Measurements from ENCODE around the gene NTM.
"Not testable (repeated sequence)": the region's sequence is repeated elsewhere in the genome, so short reads cannot be mapped to it uniquely, and the experiment has no call there.

The NTM gene

GRCh38 chr11:131424257-131424876, 54.0 kb downstream of the NTM start:
- H3K9ac ChIP-seq (ENCODE audit: low read length); H3K4me1 ChIP-seq (ENCODE audit: insufficient read depth, low read length); H3K27me3 ChIP-seq (ENCODE audit: control insufficient read depth in 1 of 2, insufficient read depth in 2 of 2, low read length in 2 of 2); H3K4me3 ChIP-seq (ENCODE audit: low read depth in 1 of 2, low read length in 2 of 2); H3K9me3 ChIP-seq (ENCODE audit: low read length); H3K27ac ChIP-seq (ENCODE audit: low read depth, low read length); H3K36me3 ChIP-seq (ENCODE audit: insufficient read depth, low read length): not testable (repeated sequence)

- no peaks in the 10 kb centered on the region for H3K4me1 ChIP-seq (ENCODE audit: insufficient read depth, low read length)
- no peaks in the 10 kb centered on the region for H3K27me3 ChIP-seq (ENCODE audit: control insufficient read depth in 1 of 2, insufficient read depth in 2 of 2, low read length in 2 of 2)
- no peak overlapping the region for H3K4me3 ChIP-seq (ENCODE audit: low read depth in 1 of 2, low read length in 2 of 2)
Observed at GRCh38 chr11:131425285-131425684, 54.9 kb downstream of the NTM start.

DNA sequence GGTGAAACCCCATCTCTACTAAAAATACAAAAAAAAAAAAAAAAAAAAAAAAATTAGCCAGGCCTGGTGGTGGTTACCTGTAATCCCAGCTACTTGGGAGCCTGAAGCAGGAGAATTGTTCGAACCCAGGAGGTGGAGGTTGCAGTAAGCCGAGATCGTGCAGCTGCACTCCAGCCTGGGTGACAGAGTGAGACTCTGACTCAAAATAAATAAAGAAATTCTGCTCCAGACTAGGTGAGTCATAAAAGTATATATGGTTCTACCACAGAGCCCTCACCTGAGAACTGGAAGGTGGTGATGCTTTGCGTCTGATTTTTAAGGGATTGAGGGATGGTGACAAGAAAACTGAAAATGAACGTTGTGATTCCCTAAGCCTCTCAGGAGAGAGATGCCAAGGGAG, 58.4 kb downstream of the NTM start:
- Histone ChIP-seq H3K9ac (ENCODE audit: low read length) (no peak overlapping the region), H3K4me1 (ENCODE audit: insufficient read depth, low read length) (no peaks in the 10 kb centered on the region), H3K9me3 (ENCODE audit: low read length) (no peaks in the 10 kb centered on the region), H3K36me3 (ENCODE audit: insufficient read depth, low read length) (no peaks in the 10 kb centered on the region), H3K4me3 (ENCODE audit: low read depth in 1 of 2, low read length in 2 of 2) (no peak overlapping the region), H3K27me3 (ENCODE audit: control insufficient read depth in 1 of 2, insufficient read depth in 2 of 2, low read length in 2 of 2) (no peaks in the 10 kb centered on the region), H3K27ac (ENCODE audit: low read depth, low read length) (no peak overlapping the region)

More at GRCh38 chr11:131425285-131425684, 54.9 kb downstream of the NTM start:
- Histone ChIP-seq H3K9me3 (ENCODE audit: low read length) (no peaks in the 10 kb centered on the region), H3K9ac (ENCODE audit: low read length) (no peak overlapping the region), H3K36me3 (ENCODE audit: insufficient read depth, low read length) (no peaks in the 10 kb centered on the region), H3K27ac (ENCODE audit: low read depth, low read length) (no peak overlapping the region)

DNA sequence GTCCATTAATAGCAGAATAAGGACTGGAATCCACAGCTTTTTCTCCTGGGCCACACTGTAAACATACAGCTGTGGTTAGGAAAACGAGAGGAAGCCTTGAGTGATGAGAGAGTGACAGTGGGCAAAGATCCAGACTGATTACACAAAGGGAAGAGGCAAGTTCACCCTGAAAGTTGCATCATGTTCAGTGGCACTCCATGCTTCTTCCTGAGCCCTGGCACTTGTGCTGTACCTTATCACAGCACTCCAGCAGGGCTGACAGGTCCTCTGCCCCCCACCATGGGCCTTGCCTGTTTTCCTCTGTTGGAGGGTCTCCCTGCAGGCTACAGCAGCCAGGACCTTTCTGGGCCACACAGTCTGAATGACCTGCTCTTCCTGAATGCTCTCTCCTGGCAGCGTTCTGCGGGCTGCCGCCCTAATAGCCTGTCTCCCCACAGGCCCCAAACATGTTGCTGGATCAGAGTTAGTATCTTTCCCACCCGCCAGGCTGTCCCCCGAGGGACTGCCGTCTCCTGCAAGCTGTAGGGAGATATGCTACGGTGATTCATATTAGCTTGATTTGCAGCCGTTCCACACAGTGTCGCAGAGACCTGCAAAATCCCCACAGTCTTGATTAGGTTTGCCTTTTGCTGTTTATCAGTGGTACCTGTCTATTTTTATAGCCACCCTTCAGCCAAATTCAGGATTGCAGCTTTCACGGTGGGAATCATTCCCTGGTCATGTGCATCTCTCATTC, 60.2 kb downstream of the NTM start:
- Histone ChIP-seq H3K27ac (ENCODE audit: low read depth, low read length) (no peak overlapping the region), H3K27me3 (ENCODE audit: control insufficient read depth in 1 of 2, insufficient read depth in 2 of 2, low read length in 2 of 2) (no peaks in the 10 kb centered on the region), H3K4me1 (ENCODE audit: insufficient read depth, low read length) (no peaks in the 10 kb centered on the region), H3K9me3 (ENCODE audit: low read length) (no peaks in the 10 kb centered on the region), H3K4me3 (ENCODE audit: low read depth in 1 of 2, low read length in 2 of 2) (no peak overlapping the region), H3K9ac (ENCODE audit: low read length) (no peak overlapping the region), H3K36me3 (ENCODE audit: insufficient read depth, low read length) (no peaks in the 10 kb centered on the region)

DNA sequence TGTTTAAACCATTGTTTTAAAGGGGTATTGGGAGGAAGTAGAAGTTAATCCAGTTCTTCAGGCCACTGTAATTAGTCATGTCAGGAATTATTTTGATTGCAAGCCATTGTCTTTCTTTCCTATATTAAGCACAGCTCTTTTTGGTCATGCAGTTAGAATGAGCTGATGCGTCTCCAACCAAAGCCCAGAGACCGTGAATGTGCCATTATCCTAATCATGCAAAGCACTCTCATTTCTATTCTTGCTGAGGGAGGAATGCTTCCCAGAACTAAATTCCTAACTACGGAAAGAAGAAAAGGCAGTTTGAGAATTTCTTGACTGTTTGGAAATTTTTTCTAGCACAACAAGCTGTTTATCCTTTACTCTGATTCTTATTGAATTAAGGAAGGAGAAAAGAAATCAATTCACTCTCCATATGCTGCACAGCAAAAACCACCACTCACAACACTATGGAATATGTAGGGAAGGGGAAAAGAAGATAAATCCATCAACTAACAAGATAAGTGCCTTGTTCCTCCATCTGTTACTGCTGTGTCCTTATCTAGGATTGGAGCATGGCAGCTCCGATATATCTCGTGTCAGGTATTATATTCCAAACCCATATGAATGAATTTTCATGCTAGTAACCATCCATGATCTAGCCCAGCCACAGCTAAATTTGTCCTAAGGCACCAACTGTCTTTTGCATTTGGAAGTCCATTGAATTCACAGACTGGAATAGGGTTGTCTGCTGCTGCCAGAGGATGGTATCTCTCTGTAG, 70.8 kb downstream of the NTM start:
- Histone ChIP-seq H3K4me1 (ENCODE audit: insufficient read depth, low read length) (no peaks in the 10 kb centered on the region), H3K4me3 (ENCODE audit: low read depth in 1 of 2, low read length in 2 of 2) (no peak overlapping the region), H3K27ac (ENCODE audit: low read depth, low read length) (no peak overlapping the region), H3K9ac (ENCODE audit: low read length) (no peak overlapping the region), H3K27me3 (ENCODE audit: control insufficient read depth in 1 of 2, insufficient read depth in 2 of 2, low read length in 2 of 2) (no peaks in the 10 kb centered on the region), H3K9me3 (ENCODE audit: low read length) (no peaks in the 10 kb centered on the region), H3K36me3 (ENCODE audit: insufficient read depth, low read length) (no peaks in the 10 kb centered on the region)

- Histone ChIP-seq H3K4me1 (ENCODE audit: insufficient read depth, low read length) (no peaks in the 10 kb centered on the region), H3K4me3 (ENCODE audit: low read depth in 1 of 2, low read length in 2 of 2) (no peak overlapping the region), H3K27ac (ENCODE audit: low read depth, low read length) (no peak overlapping the region), H3K9ac (ENCODE audit: low read length) (no peak overlapping the region), H3K27me3 (ENCODE audit: control insufficient read depth in 1 of 2, insufficient read depth in 2 of 2, low read length in 2 of 2) (no peaks in the 10 kb centered on the region), H3K9me3 (ENCODE audit: low read length) (no peaks in the 10 kb centered on the region), H3K36me3 (ENCODE audit: insufficient read depth, low read length) (no peaks in the 10 kb centered on the region)
Observed at GRCh38 chr11:131446590-131447275, 76.3 kb downstream of the NTM start.

GRCh38 chr11:131447277-131447815, 76.9 kb downstream of the NTM start:
- Histone ChIP-seq H3K4me1 (ENCODE audit: insufficient read depth, low read length) (no peaks in the 10 kb centered on the region), H3K27me3 (ENCODE audit: control insufficient read depth in 1 of 2, insufficient read depth in 2 of 2, low read length in 2 of 2) (no peaks in the 10 kb centered on the region), H3K9me3 (ENCODE audit: low read length) (no peaks in the 10 kb centered on the region), H3K4me3 (ENCODE audit: low read depth in 1 of 2, low read length in 2 of 2) (no peak overlapping the region), H3K27ac (ENCODE audit: low read depth, low read length) (no peak overlapping the region), H3K9ac (ENCODE audit: low read length) (no peak overlapping the region), H3K36me3 (ENCODE audit: insufficient read depth, low read length) (no peaks in the 10 kb centered on the region)

- Histone ChIP-seq H3K4me3 (ENCODE audit: low read depth in 1 of 2, low read length in 2 of 2) (no peak overlapping the region), H3K36me3 (ENCODE audit: insufficient read depth, low read length) (no peaks in the 10 kb centered on the region), H3K9ac (ENCODE audit: low read length) (no peak overlapping the region), H3K4me1 (ENCODE audit: insufficient read depth, low read length) (no peaks in the 10 kb centered on the region), H3K27me3 (ENCODE audit: control insufficient read depth in 1 of 2, insufficient read depth in 2 of 2, low read length in 2 of 2) (no peaks in the 10 kb centered on the region), H3K9me3 (ENCODE audit: low read length) (no peaks in the 10 kb centered on the region), H3K27ac (ENCODE audit: low read depth, low read length) (no peak overlapping the region)
Observed at GRCh38 chr11:131447898-131448297, 77.5 kb downstream of the NTM start.

DNA sequence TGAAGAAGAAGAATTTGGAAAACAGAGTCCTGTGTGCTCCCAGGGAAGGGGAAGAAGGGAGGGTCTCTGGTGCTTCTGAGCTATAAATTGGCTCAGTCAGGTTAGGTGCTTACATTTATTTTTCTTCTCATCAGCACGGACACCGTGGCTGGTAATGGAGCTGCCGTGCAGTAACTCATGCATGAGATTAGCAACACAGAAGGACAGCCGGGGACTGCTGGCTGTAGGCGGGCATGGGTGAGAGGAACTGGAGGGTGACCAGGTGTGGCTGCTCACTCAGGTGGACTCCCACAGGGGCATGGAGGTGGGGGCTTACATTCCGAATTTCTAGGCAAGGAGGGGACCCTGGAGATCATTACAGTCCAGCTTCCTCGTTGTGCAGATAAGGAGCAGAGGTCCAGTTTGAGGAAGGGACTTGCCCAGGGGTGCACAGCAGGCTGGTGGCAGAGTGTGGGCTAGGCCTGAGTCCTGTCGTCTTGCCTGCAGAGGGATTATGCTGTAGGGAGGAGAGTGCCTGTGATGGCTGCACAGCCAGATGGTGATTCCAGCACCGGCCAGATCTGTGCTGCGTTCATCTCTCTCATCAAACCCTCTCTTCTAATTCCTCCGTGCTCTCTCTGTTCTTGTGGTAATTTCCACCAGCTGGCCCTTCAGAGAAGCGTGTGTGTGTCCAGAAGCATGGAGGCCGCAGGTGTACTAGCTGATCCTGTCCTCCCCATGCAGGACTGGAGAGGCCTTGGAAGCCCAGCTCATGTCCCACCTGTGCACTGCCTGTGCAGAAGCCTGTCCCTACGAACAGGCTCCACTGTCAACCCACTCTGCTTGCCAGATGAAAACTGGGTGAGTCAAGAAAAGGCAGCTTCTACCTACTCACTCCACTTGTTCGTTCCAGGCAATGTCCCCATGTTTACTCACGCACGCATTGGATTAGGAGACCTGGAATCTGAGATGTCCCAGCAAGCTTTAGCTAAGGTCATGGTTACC, 78.9 kb downstream of the NTM start:
- no peak overlapping the region for H3K4me3 ChIP-seq (ENCODE audit: low read depth in 1 of 2, low read length in 2 of 2)
- H3K36me3 ChIP-seq (ENCODE audit: insufficient read depth, low read length), result no peaks in the 10 kb centered on the region
- H3K27ac ChIP-seq (ENCODE audit: low read depth, low read length), result no peak overlapping the region
- H3K4me1 ChIP-seq (ENCODE audit: insufficient read depth, low read length), result no peaks in the 10 kb centered on the region
- no peaks in the 10 kb centered on the region for H3K27me3 ChIP-seq (ENCODE audit: control insufficient read depth in 1 of 2, insufficient read depth in 2 of 2, low read length in 2 of 2)
- no peaks in the 10 kb centered on the region for H3K9me3 ChIP-seq (ENCODE audit: low read length)
- H3K9ac ChIP-seq (ENCODE audit: low read length), result no peak overlapping the region

GRCh38 chr11:131454490-131454889, 84.1 kb downstream of the NTM start:
- H3K27me3 ChIP-seq (ENCODE audit: control insufficient read depth in 1 of 2, insufficient read depth in 2 of 2, low read length in 2 of 2), result no peaks in the 10 kb centered on the region
- H3K9me3 ChIP-seq (ENCODE audit: low read length), result no peaks in the 10 kb centered on the region
- H3K4me1 ChIP-seq (ENCODE audit: insufficient read depth, low read length), result no peaks in the 10 kb centered on the region
- no peak overlapping the region for H3K27ac ChIP-seq (ENCODE audit: low read depth, low read length)
- H3K4me3 ChIP-seq (ENCODE audit: low read depth in 1 of 2, low read length in 2 of 2), result no peak overlapping the region
- H3K36me3 ChIP-seq (ENCODE audit: insufficient read depth, low read length), result no peaks in the 10 kb centered on the region
- H3K9ac ChIP-seq (ENCODE audit: low read length), result no peak overlapping the region
